ENCODE data around the gene ADGRF1. TPM values are rescaled to one million over a fixed set of nuclear protein-coding genes. Genes with fewer than 3 reads are reported as not detected.
"Not testable (repeated sequence)": the region's sequence is repeated elsewhere in the genome, so short reads cannot be mapped to it uniquely, and the experiment has no call there.

ADGRF1 gene
- total RNA-seq (not detected), polyA plus RNA-seq (not detected)
- long read RNA-seq, donor 1, result 0 reads
- long read RNA-seq, donor 2, result 0 reads

DNA sequence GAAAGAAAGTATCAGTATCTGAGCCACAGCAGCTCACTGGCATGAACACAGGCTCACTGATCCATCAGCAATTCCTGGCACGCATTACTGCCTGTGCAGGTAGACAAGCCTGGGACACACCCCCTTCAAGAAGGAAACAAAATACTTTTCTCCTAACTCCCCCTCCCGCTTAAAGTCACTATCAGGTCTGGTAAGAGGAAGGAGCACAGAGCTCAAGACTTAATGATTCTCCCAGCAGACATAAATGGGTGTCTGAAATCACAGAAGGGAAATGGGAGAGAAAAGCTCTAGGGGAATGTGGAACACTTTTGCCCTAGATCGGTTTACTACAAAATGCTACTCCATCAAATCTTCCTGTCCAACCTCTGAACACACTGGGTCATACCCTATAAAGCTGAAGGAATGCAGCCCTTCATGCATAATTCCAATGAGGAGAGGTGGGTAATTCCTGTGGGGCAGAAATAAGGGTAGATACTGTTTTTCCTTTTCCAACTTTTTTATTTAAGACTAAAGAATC, at the start of gene ADGRF1:
Gene ADGRF1 (minus strand): TSS at position 58 of the 517 bp plus-strand sequence. CDS start 13,271 bp downstream, outside the sequence.
- Histone ChIP-seq H3K4me3 (no peak within 1 kb of the TSS), H3K9me3 (no peaks in the 10 kb centered on the region), H3K36me3 (ENCODE audit: insufficient read depth in 1 of 2, low read depth in 1 of 2) (no peaks in the 10 kb centered on the region), H3K4me1 (peaks cover 3% of the 10 kb centered on the region), H3K27me3 (ENCODE audit: insufficient read depth in 3 of 3, low read length in 2 of 3) (no peaks in the 10 kb centered on the region), H3K27ac (no peak within 1 kb of the TSS)
- intact Hi-C loops (cut with DNase I), result no loop called here
- DNase-seq (no peak), ATAC-seq (no peak)
- WGBS, 3 donors, result 64 to 70% (median 64%) methylated on average over 3 of the region's 3 CpGs
- TF ChIP-seq CTCF (IDR thresholded peaks at IDR 0.05), result no peak

- no peak for TF ChIP-seq CTCF (IDR thresholded peaks at IDR 0.05)
- 92 to 93% (median 92%) methylated on average over 6 of the region's 6 CpGs for WGBS, 3 donors
- intact Hi-C loops (cut with DNase I), result loop anchor here in 1 of 2 donors (10.0 kb wide), 1 partner anchor 684 kb away; no protein-coding TSS in a partner anchor
- no peak overlapping the region for H3K27ac ChIP-seq
- no peaks in the 10 kb centered on the region for H3K4me1 ChIP-seq
- ATAC-seq (no peak), DNase-seq (no peak)
- no peak overlapping the region for H3K4me3 ChIP-seq
- H3K36me3 ChIP-seq (ENCODE audit: insufficient read depth in 1 of 2, low read depth in 1 of 2), result no peaks in the 10 kb centered on the region
- no peaks in the 10 kb centered on the region for H3K9me3 ChIP-seq
- no peaks in the 10 kb centered on the region for H3K27me3 ChIP-seq (ENCODE audit: insufficient read depth in 3 of 3, low read length in 2 of 3)
Observed at GRCh38 chr6:47090881-47091280, 48.7 kb upstream of the ADGRF1 start.

DNA sequence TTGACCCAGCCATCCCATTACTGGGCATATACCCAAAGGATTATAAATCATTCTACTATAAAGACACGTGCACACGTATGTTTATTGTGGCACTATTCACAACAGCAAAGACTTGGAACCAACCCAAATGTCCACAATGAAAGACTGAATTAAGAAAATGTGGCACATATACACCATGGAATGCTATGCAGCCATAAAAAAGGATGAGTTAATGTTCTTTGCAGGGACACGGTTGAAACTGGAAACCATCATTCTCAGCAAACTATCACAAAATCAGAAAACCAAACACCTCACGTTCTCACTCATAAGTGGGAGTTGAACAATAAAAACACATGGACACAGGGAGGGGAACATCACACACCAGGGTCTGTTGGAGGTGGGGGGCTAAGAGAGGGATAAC, 47.3 kb upstream of the ADGRF1 start:
- H3K36me3 ChIP-seq (ENCODE audit: insufficient read depth in 1 of 2, low read depth in 1 of 2); H3K4me3 ChIP-seq; H3K27ac ChIP-seq; H3K9me3 ChIP-seq; H3K27me3 ChIP-seq (ENCODE audit: insufficient read depth in 3 of 3, low read length in 2 of 3); DNase-seq; intact Hi-C loops (cut with DNase I); ATAC-seq; H3K4me1 ChIP-seq: not testable (repeated sequence)
- 84 to 87% (median 84%) methylated on average over 4 of the region's 4 CpGs for WGBS, 3 donors

- H3K27ac ChIP-seq, result no peak overlapping the region
- H3K9me3 ChIP-seq, result no peaks in the 10 kb centered on the region
- intact Hi-C loops (cut with DNase I), result no loop called here
- DNase-seq (no peak), ATAC-seq (no peak)
- no peak for TF ChIP-seq CTCF (IDR thresholded peaks at IDR 0.05)
- H3K27me3 ChIP-seq (ENCODE audit: insufficient read depth in 3 of 3, low read length in 2 of 3), result no peaks in the 10 kb centered on the region
- H3K4me1 ChIP-seq, result no peaks in the 10 kb centered on the region
- H3K4me3 ChIP-seq, result no peak overlapping the region
- no peaks in the 10 kb centered on the region for H3K36me3 ChIP-seq (ENCODE audit: insufficient read depth in 1 of 2, low read depth in 1 of 2)
- WGBS, 3 donors, result 76 to 87% (median 77%) methylated on average over 4 of the region's 4 CpGs
Observed at GRCh38 chr6:47086051-47086770, 44.1 kb upstream of the ADGRF1 start.

GRCh38 chr6:47084610-47085009, 42.5 kb upstream of the ADGRF1 start:
- DNase-seq, result no peak
- peaks cover 0 to 2% (median 0%) of the 10 kb centered on the region in 3 donors for H3K27me3 ChIP-seq (ENCODE audit: insufficient read depth in 3 of 3, low read length in 2 of 3)
- WGBS, 3 donors, result 65 to 87% (median 69%) methylated on average over 2 of the region's 2 CpGs
- no peaks in the 10 kb centered on the region for H3K36me3 ChIP-seq (ENCODE audit: insufficient read depth in 1 of 2, low read depth in 1 of 2)
- peak in 1 of 4 donors; percentile 33 for ATAC-seq
- H3K4me1 ChIP-seq, result no peaks in the 10 kb centered on the region
- H3K4me3 ChIP-seq, result no peak overlapping the region
- H3K27ac ChIP-seq, result no peak overlapping the region
- intact Hi-C loops (cut with DNase I), result no loop called here
- H3K9me3 ChIP-seq, result no peaks in the 10 kb centered on the region
- TF ChIP-seq CTCF (IDR thresholded peaks at IDR 0.05), result no peak
